ENCODE data around the gene S100PBP.

S100PBP gene

GRCh38 chr1:32871364-32872191 is 54.1 kb downstream of the S100PBP start:
- DNase-seq (ENCODE audit: low read depth): no peak

- no peak for DNase-seq (ENCODE audit: low read depth)
Measured at GRCh38 chr1:32872192-32872460, 54.7 kb downstream of the S100PBP start.

- DNase-seq (ENCODE audit: low read depth): no peak
Measured at GRCh38 chr1:32873484-32873883, 56.0 kb downstream of the S100PBP start.

- DNase-seq (ENCODE audit: low read depth): no peak
Measured at GRCh38 chr1:32874860-32875752, 57.7 kb downstream of the S100PBP start.

- no peak for DNase-seq (ENCODE audit: low read depth)
Measured at GRCh38 chr1:32876341-32877210, 59.1 kb downstream of the S100PBP start.

GRCh38 chr1:32877211-32878110 is 60.0 kb downstream of the S100PBP start:
- DNase-seq (ENCODE audit: low read depth): no peak

GRCh38 chr1:32878183-32878582 is 60.7 kb downstream of the S100PBP start:
- DNase-seq (ENCODE audit: low read depth): no peak

- no peak for DNase-seq (ENCODE audit: low read depth)
Measured at GRCh38 chr1:32878637-32879041, 61.2 kb downstream of the S100PBP start.

GRCh38 chr1:32881291-32881690 is 63.8 kb downstream of the S100PBP start:
- no peak for DNase-seq (ENCODE audit: low read depth)

GRCh38 chr1:32881871-32882850 is 64.7 kb downstream of the S100PBP start:
- DNase-seq (ENCODE audit: low read depth): no peak

GRCh38 chr1:32883338-32884031 is 66.0 kb downstream of the S100PBP start:
- no peak for DNase-seq (ENCODE audit: low read depth)

- DNase-seq (ENCODE audit: low read depth): no peak
Measured at GRCh38 chr1:32884032-32884372, 66.5 kb downstream of the S100PBP start.

- DNase-seq (ENCODE audit: low read depth): no peak
Measured at GRCh38 chr1:32884726-32885125, 67.3 kb downstream of the S100PBP start.

- DNase-seq (ENCODE audit: low read depth): no peak
Measured at GRCh38 chr1:32885676-32886003, 68.2 kb downstream of the S100PBP start.

- no peak for DNase-seq (ENCODE audit: low read depth)
Measured at GRCh38 chr1:32886004-32886827, 68.8 kb downstream of the S100PBP start, which contains the start of gene HPCA. HPCA (plus strand) TSS chr1:32886491; CDS start chr1:32888899, 2,408 bp downstream.

- DNase-seq (ENCODE audit: low read depth): no peak
Measured at GRCh38 chr1:32886828-32887414, 69.5 kb downstream of the S100PBP start.

- DNase-seq (ENCODE audit: low read depth): no peak
Measured at GRCh38 chr1:32887623-32888022, 70.2 kb downstream of the S100PBP start.

- DNase-seq (ENCODE audit: low read depth): no peak
Measured at GRCh38 chr1:32888134-32888533, 70.7 kb downstream of the S100PBP start.

All from stimulated activated CD8-positive, alpha-beta memory T cell treated with anti-CD3 and anti-CD28 coated beads, Interleukin-15, amount 100 ng/mL, for 24 hours (primary cell).